Activated B cell treated with CpG ODN at 0.5 μM for 24 hours (primary cell): ENCODE results near the gene FERMT3. TPM values are rescaled to one million over a fixed set of nuclear protein-coding genes. Genes with fewer than 3 reads are reported as not detected.

Source experiments
- ATAC-seq: fragments of 200-7000 bp; cut with Tn5 transposase; one replicate; pipeline ENCODE4 v1.10.0; 2021; ENCODE audit warnings: low read depth, mild to moderate bottlenecking, moderate library complexity
- CTCF ChIA-PET: fragments of 350-600 bp; sonication (Branson Sonifier 250); formaldehyde crosslinking; loops from one replicate; lab custom pipeline; 2021; ENCODE audit warnings: antibody characterized with exemption; lab: Charles Lee
- POLR2A ChIA-PET: fragments of 350-600 bp; sonication (Branson Sonifier 250); formaldehyde crosslinking; loops from one replicate; lab custom pipeline; 2021; ENCODE audit warnings: antibody characterized with exemption; lab: Charles Lee
- DNase-seq: peaks from one replicate; pipeline ENCODE4 v3.0.0; 2022
- H3K27ac Mint-ChIP-seq: one replicate; pipeline ENCODE4 v1.8.0; 2020; ENCODE audit warnings: mixed read lengths
- H3K27me3 Mint-ChIP-seq: one replicate; pipeline ENCODE4 v1.8.0; 2021; ENCODE audit warnings: mixed read lengths
- H3K36me3 Mint-ChIP-seq: one replicate; pipeline ENCODE4 v1.8.0; 2021; ENCODE audit warnings: low read depth, mixed read lengths
- H3K4me1 Mint-ChIP-seq: one replicate; pipeline ENCODE4 v1.8.0; 2021; ENCODE audit warnings: mixed read lengths
- H3K4me3 Mint-ChIP-seq: one replicate; pipeline ENCODE4 v1.8.0; 2020; ENCODE audit warnings: mild to moderate bottlenecking, mixed read lengths
- H3K9me3 Mint-ChIP-seq: one replicate; pipeline ENCODE4 v1.8.0; 2020; ENCODE audit warnings: mixed read lengths
- CTCF ChIP-seq: fragments of 200-600 bp; IDR thresholded peaks from one replicate; pipeline ENCODE4 v1.8.0; 2022; ENCODE audit warnings: antibody characterized with exemption, mild to moderate bottlenecking
- intact Hi-C: fragments of 100-400 bp; cut with micrococcal nuclease; formaldehyde crosslinking; loops from one replicate; pipeline ENCODE4 v1.15.1; 2024
- total RNA-seq: library from RNA; stranded (reverse); gene quantifications from 2 replicates; pipeline ENCODE4 v1.2.3, GENCODE V29; 2022

The FERMT3 gene
- total RNA-seq, 1 donor from 2014 or later, result 169 TPM

- H3K9me3 Mint-ChIP-seq, result no peaks in the 10 kb centered on the region
- ChIA-PET POLR2A (interaction anchor here (0.6 to 9.3 kb wide), 18 partner anchors 9 to 928 kb away, joined by 3 to 191 read pairs (median 12); partner anchors contain the start of genes BAD, CATSPERZ, CCDC88B and DNAJC4), CTCF (interaction anchor here (1.0 to 6.1 kb wide), 12 partner anchors 9 to 242 kb away, joined by 3 to 147 read pairs (median 8); partner anchors contain the start of genes CATSPERZ, ESRRA, NUDT22 and PPP1R14B)
- intact Hi-C loops, result loop anchor here (1.0 to 2.0 kb wide), 4 partner anchors 19 to 34 kb away; partner anchors contain the start of genes DNAJC4, FKBP2, NUDT22 and STIP1
- H3K36me3 Mint-ChIP-seq, result peaks cover 61% of the 10 kb centered on the region
- no peaks in the 10 kb centered on the region for H3K27me3 Mint-ChIP-seq
- H3K27ac Mint-ChIP-seq, result peak overlapping the region; percentile 92
- H3K4me3 Mint-ChIP-seq, result peak overlapping the region; percentile 90
- TF ChIP-seq CTCF, result no peak
- peaks cover 56% of the 10 kb centered on the region for H3K4me1 Mint-ChIP-seq
- ATAC-seq (peak; percentile 72), DNase-seq (peak; percentile 61)
These were observed 950 bp downstream of the FERMT3 start for GRCh38 chr11:64207256-64208085.

GRCh38 chr11:64208086-64208795 is 1.7 kb downstream of the FERMT3 start:
- Mint-ChIP-seq H3K27ac (peak overlapping the region; percentile 92), H3K4me1 (peaks cover 60% of the 10 kb centered on the region), H3K27me3 (no peaks in the 10 kb centered on the region), H3K4me3 (peak overlapping the region; percentile 90), H3K36me3 (peaks cover 56% of the 10 kb centered on the region), H3K9me3 (no peaks in the 10 kb centered on the region)
- ChIA-PET POLR2A (interaction anchor here (0.6 to 9.3 kb wide), 13 partner anchors 9 to 176 kb away, joined by 3 to 191 read pairs (median 27); partner anchors contain the start of genes BAD, CATSPERZ, DNAJC4 and ESRRA), CTCF (interaction anchor here (1.0 to 6.1 kb wide), 8 partner anchors 17 to 95 kb away, joined by 3 to 147 read pairs (median 9); partner anchors contain the start of genes CATSPERZ, ESRRA, NUDT22 and PPP1R14B)
- no peak for ATAC-seq
- TF ChIP-seq CTCF, result no peak
- intact Hi-C loops, result no loop called here
- DNase-seq, result no peak

GRCh38 chr11:64208796-64209562 is 2.5 kb downstream of the FERMT3 start:
- Mint-ChIP-seq H3K9me3 (no peaks in the 10 kb centered on the region), H3K27me3 (no peaks in the 10 kb centered on the region), H3K27ac (peak overlapping the region; percentile 70), H3K4me3 (peak overlapping the region; percentile 67), H3K4me1 (peaks cover 64% of the 10 kb centered on the region), H3K36me3 (peaks cover 53% of the 10 kb centered on the region)
- ATAC-seq (no peak), DNase-seq (no peak)
- ChIA-PET CTCF (interaction anchor here (5.3 kb wide), 1 partner anchor 16 kb away, joined by 34 read pairs; the partner anchor contains the start of genes NUDT22 and TRPT1), POLR2A (interaction anchor here (2.9 to 9.3 kb wide), 5 partner anchors 19 to 95 kb away, joined by 12 to 191 read pairs (median 81); partner anchors contain the start of genes CATSPERZ, DNAJC4, ESRRA and FKBP2)
- intact Hi-C loops, result no loop called here
- TF ChIP-seq CTCF, result no peak

GRCh38 chr11:64209563-64209843 is 3.0 kb downstream of the FERMT3 start:
- POLR2A ChIA-PET, result interaction anchor here (1.4 to 9.3 kb wide), 2 partner anchors 18 to 108 kb away, joined by 3 to 191 read pairs; partner anchors contain the start of genes DNAJC4, NUDT22, PRDX5 and TRMT112
- Mint-ChIP-seq H3K4me3 (no peak overlapping the region), H3K4me1 (peaks cover 63% of the 10 kb centered on the region), H3K9me3 (no peaks in the 10 kb centered on the region), H3K27ac (peak overlapping the region; percentile 9), H3K27me3 (no peaks in the 10 kb centered on the region), H3K36me3 (peaks cover 50% of the 10 kb centered on the region)
- TF ChIP-seq CTCF, result no peak
- DNase-seq (no peak), ATAC-seq (no peak)
- CTCF ChIA-PET, result no interaction called here
- intact Hi-C loops, result no loop called here
